ENCODE results near the gene SOS1. TPM values are rescaled to one million over a fixed set of nuclear protein-coding genes. Genes with fewer than 3 reads are reported as not detected.

SOS1 gene
- total and polyA plus RNA-seq, 2 of the 13 experiments (the other 11 are each of a cell fraction or from before 2014, with no cell fraction given) = 20.8 to 60.4 TPM

GRCh38 chr2:39020383-39020782 lies 100.5 kb downstream of the SOS1 start:
- Histone ChIP-seq H2AFZ (ENCODE audit: low read length) (no peak overlapping the region), H3K4me2 (ENCODE audit: low read depth, low read length) (no peak overlapping the region), H3K4me1 (ENCODE audit: insufficient read depth, low read length) (no peaks in the 10 kb centered on the region), H4K20me1 (ENCODE audit: insufficient read depth, low read length) (no peaks in the 10 kb centered on the region; the same call in 1 of the 2 replicates), H3K27ac (ENCODE audit: extremely low read length, insufficient read depth, low read length) (no peak overlapping the region), H3K79me2 (ENCODE audit: insufficient read depth, low read length) (no peaks in the 10 kb centered on the region), H3K36me3 (replicated peaks in 1 of 2; ENCODE audit: control insufficient read depth in 1 of 2, insufficient read depth in 2 of 2, low read length in 2 of 2) (peaks cover 4 to 20% of the 10 kb centered on the region in 2 experiments), H3K27me3 (ENCODE audit: control insufficient read depth in 1 of 2, insufficient read depth in 2 of 2, low read length in 2 of 2) (no peaks in the 10 kb centered on the region), H3K4me3 (replicated peaks in 1 of 3; ENCODE audit: insufficient read depth in 1 of 3, low read depth in 2 of 3, low read length in 3 of 3) (no peak overlapping the region), H3K9me3 (ENCODE audit: low read length) (no peaks in the 10 kb centered on the region), H3K9ac (ENCODE audit: insufficient read depth, low read depth, low read length) (no peak overlapping the region)
- DNase-seq (ENCODE audit: low spot score) (no peak), ATAC-seq (no peak), FAIRE-seq (no peak)
- intact Hi-C loops (cut with micrococcal nuclease; ENCODE audit: unreplicated experiment) (no loop called here), in situ Hi-C loops (cut with HindIII; ENCODE audit: extremely low pct_ligation_motif_present, low pct_unique_long_range_greater_than_20kb) (no loop called here)
- CTCF ChIA-PET (ENCODE audit: low intra/inter-chr PET ratio, low total read pairs) = no interaction called here
- POLR2A ChIA-PET = interaction anchor here (0.6 kb wide), 1 partner anchor 82 kb away, joined by 3 read pairs; no protein-coding TSS in a partner anchor
- TF ChIP-seq ZBTB26 (CRISPR knock-in tag; IDR thresholded peaks at IDR 0.05; ENCODE audit: borderline replicate concordance) (no peak), ZNF614 (CRISPR knock-in tag; IDR thresholded peaks at IDR 0.05; ENCODE audit: borderline replicate concordance) (no peak), ZNF367 (CRISPR knock-in tag; IDR thresholded peaks at IDR 0.05; ENCODE audit: borderline replicate concordance) (no peak), RBM39 (IDR thresholded peaks at IDR 0.05; ENCODE audit: low read depth, low read length, poor library complexity, severe bottlenecking) (no peak), NBN (conservative IDR thresholded peaks at IDR 0.05) (no peak), BORCS8-MEF2B (CRISPR knock-in tag; IDR thresholded peaks at IDR 0.05) (no peak), ZNF644 (CRISPR knock-in tag; IDR thresholded peaks at IDR 0.05; ENCODE audit: low read depth) (no peak)
- TF ChIP-seq, protein P1, sequence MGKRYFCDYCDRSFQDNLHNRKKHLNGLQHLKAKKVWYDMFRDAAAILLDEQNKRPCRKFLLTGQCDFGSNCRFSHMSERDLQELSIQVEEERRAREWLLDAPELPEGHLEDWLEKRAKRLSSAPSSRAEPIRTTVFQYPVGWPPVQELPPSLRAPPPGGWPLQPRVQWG (CRISPR knock-in tag; IDR thresholded peaks at IDR 0.05; ENCODE audit: borderline replicate concordance, low read depth) = no peak
- no TSS peak for BruUV-seq (replicated peaks)

Measured in HepG2 (cell line).